HEK293T (cell line): Measurements from ENCODE around the gene ITPRIP.

Experiments
- CTCF ChIA-PET: fragments of 350-600 bp; formaldehyde crosslinking; extraction: SDS; loops from one replicate; lab custom pipeline; 2021; ENCODE audit warnings: antibody characterized with exemption, inconsistent platforms; lab: Yijun Ruan, JAX
- POLR2A ChIA-PET: fragments of 350-600 bp; formaldehyde crosslinking; extraction: SDS; loops from one replicate; lab custom pipeline; 2020; ENCODE audit warnings: antibody characterized with exemption, inconsistent platforms; lab: Yijun Ruan, JAX
- DNase-seq: peaks from one replicate; pipeline ENCODE4 v3.0.0; 2012; ENCODE audit warnings: mixed read lengths; ENCODE audit errors: extremely low spot score
- ARNT ChIP-seq: fragments of 450-650 bp; IDR thresholded peaks from 2 replicates; pipeline ENCODE4 v1.6.1; 2017; ENCODE audit warnings: mild to moderate bottlenecking
- BHLHE40 ChIP-seq: fragments of 450-650 bp; IDR thresholded peaks from 2 replicates; pipeline ENCODE4 v1.6.1; 2016; ENCODE audit warnings: mild to moderate bottlenecking, moderate library complexity, borderline replicate concordance
- CTBP1 ChIP-seq: fragments of 450-650 bp; IDR thresholded peaks from 2 replicates; pipeline ENCODE4 v1.6.1; 2016; ENCODE audit warnings: borderline replicate concordance
- ELF4 ChIP-seq: fragments of 450-650 bp; IDR thresholded peaks from 2 replicates; pipeline ENCODE4 v1.6.1; 2017; ENCODE audit warnings: antibody characterized with exemption
- FOXA1 ChIP-seq: fragments of 450-650 bp; IDR thresholded peaks from 2 replicates; pipeline ENCODE4 v1.6.1; 2016; ENCODE audit warnings: mild to moderate bottlenecking
- FOXK2 ChIP-seq: fragments of 450-650 bp; IDR thresholded peaks from 2 replicates; pipeline ENCODE4 v1.6.1; 2016; ENCODE audit warnings: mild to moderate bottlenecking
- FOXM1 ChIP-seq: fragments of 450-650 bp; IDR thresholded peaks from 2 replicates; pipeline ENCODE4 v1.6.1; 2017; ENCODE audit warnings: mild to moderate bottlenecking, borderline replicate concordance
- HDGF ChIP-seq: fragments of 450-650 bp; IDR thresholded peaks from 2 replicates; pipeline ENCODE4 v1.6.1; 2017; ENCODE audit warnings: antibody characterized with exemption, borderline replicate concordance
- L3MBTL2 ChIP-seq: fragments of 450-650 bp; conservative IDR thresholded peaks from 2 replicates; pipeline ENCODE4 v1.6.1; 2016; ENCODE audit warnings: mild to moderate bottlenecking
- LEF1 ChIP-seq: fragments of 450-650 bp; IDR thresholded peaks from 2 replicates; pipeline ENCODE4 v1.6.1; 2017; ENCODE audit warnings: mild to moderate bottlenecking, borderline replicate concordance
- NFRKB ChIP-seq: fragments of 450-650 bp; IDR thresholded peaks from 2 replicates; pipeline ENCODE4 v1.6.1; 2016; ENCODE audit warnings: mild to moderate bottlenecking, moderate library complexity
- PKNOX1 ChIP-seq: fragments of 450-650 bp; IDR thresholded peaks from 2 replicates; pipeline ENCODE4 v1.6.1; 2016
- SP1 ChIP-seq: fragments of 450-650 bp; IDR thresholded peaks from 2 replicates; pipeline ENCODE4 v1.6.1; 2017
- SUZ12 ChIP-seq: fragments of 450-650 bp; IDR thresholded peaks from 2 replicates; pipeline ENCODE4 v1.6.1; 2016; ENCODE audit warnings: mild to moderate bottlenecking
- TARDBP ChIP-seq: fragments of 450-650 bp; IDR thresholded peaks from 2 replicates; pipeline ENCODE4 v1.6.1; 2016
- ZNF384 ChIP-seq: fragments of 450-650 bp; IDR thresholded peaks from 2 replicates; pipeline ENCODE4 v1.6.1; 2016

The ITPRIP gene

DNA sequence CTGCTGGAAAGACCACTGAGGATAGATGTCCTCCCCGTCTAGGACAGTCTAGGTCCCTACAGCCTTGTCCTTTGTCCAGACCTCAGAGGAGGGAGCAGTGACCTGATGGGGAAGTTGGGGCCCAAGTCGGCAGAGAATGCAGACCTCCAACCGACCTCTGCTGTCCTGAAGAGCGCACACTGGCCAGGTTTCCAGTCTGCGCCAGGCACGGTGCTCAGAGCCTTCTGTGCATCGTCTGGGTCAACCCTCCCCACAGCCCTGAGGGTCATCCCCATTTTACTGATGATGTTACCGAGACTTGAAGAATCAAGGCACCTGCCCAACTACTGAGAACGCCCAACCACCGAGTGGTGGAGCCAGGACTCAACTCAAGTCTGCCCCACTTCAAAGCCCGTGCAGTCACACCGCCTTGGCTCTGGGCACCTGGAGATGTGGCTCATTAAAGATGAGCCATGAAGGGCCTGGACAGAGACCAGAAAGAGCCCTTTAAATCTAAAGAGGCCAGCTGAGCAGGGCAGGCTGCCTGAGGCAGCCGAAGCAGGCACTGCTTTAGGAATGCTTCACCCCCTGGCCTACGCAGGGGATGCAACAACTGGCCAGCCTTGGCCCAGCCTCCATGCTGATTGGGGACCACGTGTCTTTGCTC is 4.4 kb downstream of the ITPRIP start:
- ChIA-PET CTCF (no interaction called here), POLR2A (no interaction called here)
- DNase-seq = no peak
- TF ChIP-seq ELF4 (no peak), NFRKB (no peak), HDGF (no peak), CTBP1 (no peak), FOXK2 (no peak), TARDBP (no peak), FOXM1 (no peak), LEF1 (no peak)

GRCh38 chr10:104333032-104333727 is 5.1 kb downstream of the ITPRIP start:
- TF ChIP-seq ELF4 (no peak), SP1 (no peak), TARDBP (no peak), FOXM1 (no peak), HDGF (no peak), ZNF384 (no peak), L3MBTL2 (no peak), SUZ12 (no peak), LEF1 (no peak), ARNT (no peak), FOXA1 (no peak), BHLHE40 (no peak), FOXK2 (no peak), CTBP1 (no peak), NFRKB (no peak), PKNOX1 (no peak)
- no peak for DNase-seq
- ChIA-PET POLR2A (no interaction called here), CTCF (no interaction called here)

DNA sequence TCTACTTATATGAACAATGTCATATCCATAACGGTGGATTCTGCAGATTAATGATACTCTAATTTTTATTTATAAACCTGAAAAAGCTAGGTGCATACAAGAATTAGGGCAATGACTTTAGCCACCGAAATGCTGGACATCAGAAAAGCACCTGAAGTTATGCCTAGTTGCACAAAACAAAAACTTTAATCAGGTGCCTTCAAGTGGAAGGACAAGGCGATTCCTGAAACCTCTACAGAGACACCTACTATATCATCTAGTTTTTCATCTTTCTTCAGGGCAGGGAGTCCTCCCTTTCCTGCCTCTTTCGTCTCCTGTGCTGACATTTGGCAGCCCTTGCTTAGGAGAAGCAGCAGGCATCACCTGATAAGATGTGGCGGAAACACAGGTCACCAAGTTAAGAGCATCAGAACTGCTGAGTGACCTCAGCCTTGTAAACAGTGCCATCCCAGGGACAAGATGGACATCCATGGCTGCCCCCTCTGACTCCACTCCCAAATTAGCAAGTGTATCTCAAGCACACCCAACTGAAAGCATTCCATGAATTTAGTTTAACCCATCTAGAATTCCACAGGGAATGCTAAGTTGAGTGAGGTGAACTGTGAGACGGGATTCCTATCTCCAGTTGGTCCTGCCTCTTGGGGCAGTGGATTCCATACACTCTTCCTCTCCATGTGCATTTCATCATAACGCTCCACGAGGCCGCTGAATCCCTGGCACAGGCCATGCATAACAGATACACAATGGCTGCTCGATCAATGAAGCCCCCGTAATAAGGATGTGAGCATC is 5.8 kb downstream of the ITPRIP start:
- CTCF ChIA-PET = interaction anchor here (1.0 kb wide), 1 partner anchor 22 kb away, joined by 3 read pairs; the partner anchor contains the start of gene CFAP58
- DNase-seq = no peak
- POLR2A ChIA-PET = no interaction called here
- TF ChIP-seq TARDBP (no peak), L3MBTL2 (no peak), ELF4 (no peak), SUZ12 (no peak), FOXM1 (no peak), BHLHE40 (no peak), PKNOX1 (no peak), HDGF (no peak), FOXA1 (no peak), NFRKB (no peak), SP1 (no peak)

DNA sequence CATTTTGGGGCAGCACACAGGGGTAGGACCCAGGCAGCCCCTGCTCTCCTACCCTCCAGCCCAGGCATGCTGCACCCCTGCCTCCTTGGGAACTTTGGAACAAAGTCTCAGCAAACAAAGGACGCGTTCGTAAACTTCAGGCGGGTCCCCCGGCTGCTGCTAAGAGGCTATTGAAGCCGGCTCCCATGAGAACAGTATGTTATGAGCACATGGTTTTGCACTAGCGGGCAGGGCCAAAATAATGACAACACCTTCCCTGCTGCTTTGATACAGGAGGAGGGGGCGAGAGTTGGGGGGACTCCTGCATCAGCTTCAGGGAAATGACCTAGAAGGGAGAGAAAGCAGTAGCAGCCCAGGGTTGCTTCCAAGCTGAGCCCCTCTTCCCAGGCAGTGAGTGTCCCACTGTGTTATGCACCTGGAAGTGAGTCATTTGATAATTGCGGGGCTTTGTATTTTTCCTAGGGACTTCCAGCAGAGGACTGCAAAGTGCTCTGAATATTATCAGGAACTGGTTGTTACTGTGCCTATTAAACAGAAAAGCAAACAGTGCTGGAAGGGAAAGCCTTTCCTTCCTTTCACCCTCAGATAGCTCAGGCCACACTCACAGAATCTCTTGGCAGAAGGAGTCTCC is 6.9 kb downstream of the ITPRIP start:
- no peak for TF ChIP-seq ELF4
- TF ChIP-seq FOXM1 = no peak
- no peak for TF ChIP-seq CTBP1
- no peak for TF ChIP-seq SP1
- TF ChIP-seq L3MBTL2 = 0 out of 2 replicates have a peak, but pooled peaks have one; percentile 21
- no peak for TF ChIP-seq ARNT
- ChIA-PET POLR2A (no interaction called here), CTCF (interaction anchor here (0.7 to 1.0 kb wide), 2 partner anchors 23 to 40 kb away, joined by 3 to 4 read pairs; partner anchors contain the start of gene CFAP58)
- peak; percentile 42 for DNase-seq

GRCh38 chr10:104330168-104331110 is 7.8 kb downstream of the ITPRIP start:
- CTCF ChIA-PET = interaction anchor here (1.3 to 1.4 kb wide), 2 partner anchors 24 to 39 kb away, joined by 4 to 7 read pairs; no protein-coding TSS in a partner anchor
- TF ChIP-seq FOXM1 (no peak), CTBP1 (no peak), FOXA1 (no peak), ELF4 (no peak), ZNF384 (no peak), SUZ12 (no peak), FOXK2 (no peak), HDGF (no peak), LEF1 (no peak), L3MBTL2 (no peak), SP1 (no peak), PKNOX1 (no peak), NFRKB (no peak), ARNT (no peak), BHLHE40 (no peak), TARDBP (no peak)
- no peak for DNase-seq
- POLR2A ChIA-PET = no interaction called here
